PC-3 (cell line): Measurements from ENCODE around the gene MRPL4.

Experiments
- EZH2phosphoT487 ChIP-seq: fragments of 300-600 bp; sonication (generic); IDR thresholded peaks from 2 replicates; pipeline ENCODE4 v1.6.1; 2018; ENCODE audit warnings: mild to moderate bottlenecking, antibody characterized with exemption, low read length, borderline replicate concordance
- TF ChIP-seq, protein P1 (sequence below): fragments of 300-600 bp; sonication (generic); conservative IDR thresholded peaks from 2 replicates; pipeline ENCODE4 v1.5.1; 2017; ENCODE audit warnings: antibody characterized with exemption, low read depth, mild to moderate bottlenecking, low read length

DNA sequence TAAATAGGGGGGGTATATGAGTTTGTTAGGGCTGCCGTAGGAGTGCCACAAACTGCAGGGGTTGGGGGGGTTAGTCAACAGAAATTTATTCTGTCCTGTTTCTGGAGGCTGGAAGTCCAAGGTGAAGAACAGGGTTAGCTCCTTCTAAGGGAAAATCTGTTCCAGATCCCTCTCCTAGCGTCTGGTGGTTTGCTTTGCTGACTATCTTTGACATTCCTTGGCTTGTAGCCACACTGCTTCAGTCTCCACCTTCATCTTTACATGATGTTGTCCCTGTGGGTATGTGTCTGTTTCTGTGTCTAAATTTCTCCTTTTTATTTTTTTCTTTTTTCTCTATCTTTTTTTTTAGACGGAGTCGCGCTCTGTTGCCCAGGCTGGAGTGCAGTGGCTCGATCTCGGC lies 10.8 kb downstream of the MRPL4 start:
- TF ChIP-seq, protein P1, sequence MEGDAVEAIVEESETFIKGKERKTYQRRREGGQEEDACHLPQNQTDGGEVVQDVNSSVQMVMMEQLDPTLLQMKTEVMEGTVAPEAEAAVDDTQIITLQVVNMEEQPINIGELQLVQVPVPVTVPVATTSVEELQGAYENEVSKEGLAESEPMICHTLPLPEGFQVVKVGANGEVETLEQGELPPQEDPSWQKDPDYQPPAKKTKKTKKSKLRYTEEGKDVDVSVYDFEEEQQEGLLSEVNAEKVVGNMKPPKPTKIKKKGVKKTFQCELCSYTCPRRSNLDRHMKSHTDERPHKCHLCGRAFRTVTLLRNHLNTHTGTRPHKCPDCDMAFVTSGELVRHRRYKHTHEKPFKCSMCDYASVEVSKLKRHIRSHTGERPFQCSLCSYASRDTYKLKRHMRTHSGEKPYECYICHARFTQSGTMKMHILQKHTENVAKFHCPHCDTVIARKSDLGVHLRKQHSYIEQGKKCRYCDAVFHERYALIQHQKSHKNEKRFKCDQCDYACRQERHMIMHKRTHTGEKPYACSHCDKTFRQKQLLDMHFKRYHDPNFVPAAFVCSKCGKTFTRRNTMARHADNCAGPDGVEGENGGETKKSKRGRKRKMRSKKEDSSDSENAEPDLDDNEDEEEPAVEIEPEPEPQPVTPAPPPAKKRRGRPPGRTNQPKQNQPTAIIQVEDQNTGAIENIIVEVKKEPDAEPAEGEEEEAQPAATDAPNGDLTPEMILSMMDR: no peak
- TF ChIP-seq EZH2phosphoT487: no peak
